H9 (cell line): ENCODE results near the gene TSPYL4. TPM values are rescaled to one million over a fixed set of nuclear protein-coding genes. Genes with fewer than 3 reads are reported as not detected.

Experiments used
- DNase-seq: peaks from one replicate; pipeline ENCODE4 v3.0.0-alpha.2; 2017
- H2AFZ ChIP-seq: one replicate; pipeline ENCODE4 v1.6.1; 2013; ENCODE audit warnings: mild to moderate bottlenecking, low read length, control low read depth, moderate library complexity
- H2AK5ac ChIP-seq: 2 replicates; pipeline ENCODE4 v1.6.1; 2013; ENCODE audit warnings: low read length, control low read depth, mixed read lengths; ENCODE audit not compliant: insufficient read length
- H2BK120ac ChIP-seq: one replicate; pipeline ENCODE4 v1.6.1; 2013; ENCODE audit warnings: low read depth, mild to moderate bottlenecking, low read length, control low read depth, inconsistent platforms; ENCODE audit not compliant: poor library complexity, severe bottlenecking
- H2BK12ac ChIP-seq: 2 replicates; pipeline ENCODE4 v1.6.1; 2013; ENCODE audit warnings: low read length, control low read depth, mixed read lengths, low read depth; ENCODE audit not compliant: insufficient read length
- H2BK15ac ChIP-seq: 2 replicates; pipeline ENCODE4 v1.6.1; 2013; ENCODE audit warnings: low read depth, low read length, control low read depth
- H2BK20ac ChIP-seq: one replicate; pipeline ENCODE4 v1.6.1; 2013; ENCODE audit warnings: low read depth, mild to moderate bottlenecking, low read length, control low read depth, inconsistent platforms; ENCODE audit not compliant: poor library complexity, severe bottlenecking
- H2BK5ac ChIP-seq: 2 replicates; pipeline ENCODE4 v1.6.1; 2013; ENCODE audit warnings: low read length, control low read depth, mixed read lengths; ENCODE audit not compliant: insufficient read length
- H3K14ac ChIP-seq: 2 replicates; pipeline ENCODE4 v1.6.1; 2013; ENCODE audit warnings: low read length, control low read depth; ENCODE audit not compliant: insufficient read depth
- H3K18ac ChIP-seq: 2 replicates; pipeline ENCODE4 v1.6.1; 2013; ENCODE audit warnings: low read depth, mild to moderate bottlenecking, mixed read lengths, low read length, control low read depth; ENCODE audit not compliant: insufficient read length
- H3K23ac ChIP-seq: 2 replicates; pipeline ENCODE4 v1.6.1; 2013; ENCODE audit warnings: low read length, control low read depth, mixed read lengths, low read depth; ENCODE audit not compliant: insufficient read length
- H3K23me2 ChIP-seq: 2 replicates; pipeline ENCODE4 v1.6.1; 2013; ENCODE audit warnings: low read depth, mild to moderate bottlenecking, mixed read lengths, low read length, control low read depth; ENCODE audit not compliant: insufficient read length, poor library complexity, severe bottlenecking
- H3K27ac ChIP-seq: 2 replicates; pipeline ENCODE4 v1.5.1; 2013; ENCODE audit warnings: low read length, control low read depth, mixed read lengths, low read depth; ENCODE audit not compliant: insufficient read length
- H3K27me3 ChIP-seq: 2 replicates; pipeline ENCODE4 v1.6.1; 2013; ENCODE audit warnings: low read length, control low read depth, inconsistent platforms; ENCODE audit not compliant: insufficient read depth
- H3K4ac ChIP-seq: 2 replicates; pipeline ENCODE4 v1.6.1; 2013; ENCODE audit warnings: low read depth, mild to moderate bottlenecking, control low read depth, inconsistent platforms, low read length, moderate library complexity
- H3K4me1 ChIP-seq: 2 replicates; pipeline ENCODE4 v1.6.1; 2013; ENCODE audit warnings: low read length, control low read depth, inconsistent platforms; ENCODE audit not compliant: insufficient read depth
- H3K4me2 ChIP-seq: 2 replicates; pipeline ENCODE4 v1.6.1; 2013; ENCODE audit warnings: low read length, control low read depth, mixed read lengths; ENCODE audit not compliant: insufficient read length, insufficient read depth
- H3K56ac ChIP-seq: 2 replicates; pipeline ENCODE4 v1.6.1; 2013; ENCODE audit warnings: low read depth, mild to moderate bottlenecking, mixed read lengths, low read length, control low read depth; ENCODE audit not compliant: insufficient read length
- H3K79me1 ChIP-seq: 2 replicates; pipeline ENCODE4 v1.6.1; 2013; ENCODE audit warnings: low read depth, mild to moderate bottlenecking, moderate library complexity, low read length, control low read depth, inconsistent platforms; ENCODE audit not compliant: insufficient read depth, poor library complexity, severe bottlenecking
- H3K79me2 ChIP-seq: 2 replicates; pipeline ENCODE4 v1.6.1; 2013; ENCODE audit warnings: low read length, control low read depth, inconsistent platforms; ENCODE audit not compliant: insufficient read depth
- H3K9ac ChIP-seq: 2 replicates; pipeline ENCODE4 v1.6.1; 2013; ENCODE audit warnings: low read length, control low read depth, mixed read lengths; ENCODE audit not compliant: insufficient read length; ENCODE audit errors: extremely low read depth
- H3K9me3 ChIP-seq: one replicate; pipeline ENCODE4 v1.6.1; 2013; ENCODE audit warnings: low read depth, low read length, inconsistent platforms; ENCODE audit not compliant: control insufficient read depth
- H3T11ph ChIP-seq: one replicate; pipeline ENCODE4 v1.6.1; 2013; ENCODE audit warnings: mild to moderate bottlenecking, low read length, control low read depth, inconsistent platforms
- H4K20me1 ChIP-seq: one replicate; pipeline ENCODE4 v1.6.1; 2013; ENCODE audit not compliant: control insufficient read depth, insufficient read length, insufficient read depth
- H4K5ac ChIP-seq: 2 replicates; pipeline ENCODE4 v1.6.1; 2013; ENCODE audit warnings: low read depth, mild to moderate bottlenecking, mixed read lengths, low read length, control low read depth; ENCODE audit not compliant: insufficient read length
- H4K8ac ChIP-seq: replicated peaks from 2 replicates; pipeline ENCODE4 v1.6.1; 2013; ENCODE audit warnings: low read length, control low read depth, mixed read lengths, low read depth; ENCODE audit not compliant: insufficient read length
- H4K91ac ChIP-seq: 2 replicates; pipeline ENCODE4 v1.6.1; 2013; ENCODE audit warnings: low read depth, mild to moderate bottlenecking, moderate library complexity, mixed read lengths, low read length, control low read depth; ENCODE audit not compliant: insufficient read length
- H3K27ac Mint-ChIP-seq, 3 experiments: 2 replicates in 2 of 3; 3 replicates in 1 of 3; pipeline ENCODE4 v1.8.0; 2020 to 2021; ENCODE audit warnings: mixed read lengths in 3 of 3, mild to moderate bottlenecking in 1 of 3, moderate library complexity in 1 of 3
- H3K27me3 Mint-ChIP-seq: 2 replicates; pipeline ENCODE4 v1.8.0; 2021; ENCODE audit warnings: low read depth, mild to moderate bottlenecking, moderate library complexity, mixed read lengths
- H3K36me3 Mint-ChIP-seq, 3 experiments: 2 replicates in 2 of 3; 3 replicates in 1 of 3; pipeline ENCODE4 v1.8.0; 2020 to 2021; ENCODE audit warnings: low read depth in 3 of 3, mixed read lengths in 3 of 3; ENCODE audit not compliant: insufficient read depth in 1 of 3
- H3K4me1 Mint-ChIP-seq, 2 experiments: 2 replicates each; pipeline ENCODE4 v1.8.0; 2020; ENCODE audit warnings: mixed read lengths in 2 of 2
- H3K4me3 Mint-ChIP-seq, 2 experiments: 2 replicates in 1 of 2; 3 replicates in 1 of 2; pipeline ENCODE4 v1.8.0; 2020 to 2021; ENCODE audit warnings: mild to moderate bottlenecking in 2 of 2, mixed read lengths in 2 of 2, moderate library complexity in 1 of 2
- H3K9me3 Mint-ChIP-seq, 2 experiments: 2 replicates in 1 of 2; 3 replicates in 1 of 2; pipeline ENCODE4 v1.8.0; 2020; ENCODE audit warnings: mild to moderate bottlenecking in 2 of 2, mixed read lengths in 2 of 2, moderate library complexity in 1 of 2
- CTCF ChIP-seq: fragments of 200-600 bp; sonication (generic); conservative IDR thresholded peaks from 3 replicates; pipeline ENCODE4 v1.8.0; 2021; ENCODE audit warnings: antibody characterized with exemption, mild to moderate bottlenecking
- WGBS: extraction: QIAGEN DNeasy Blood & Tissue Kit; methylation state at CpG from one replicate; pipeline ENCODE4 v1.1.7; 2013; ENCODE audit warnings: missing lambda C conversion rate, low lambda C conversion rate, mixed read lengths; ENCODE audit not compliant: insufficient read length; ENCODE audit errors: extremely low coverage; 5-methylcytosine and 5-hydroxymethylcytosine counted together
- total RNA-seq: library from RNA; stranded (reverse); gene quantifications from 2 replicates; pipeline ENCODE4 v1.2.1, GENCODE V29; 2021

The TSPYL4 gene
- total RNA-seq, 1 experiment from 2014 or later, result 19.0 TPM

- no peak overlapping the region for H3K14ac ChIP-seq
- H2BK15ac ChIP-seq, result no peak overlapping the region
- DNase-seq, result no peak
- no peak overlapping the region for H3K27ac ChIP-seq
- Mint-ChIP-seq H3K9me3 (no peaks in the 10 kb centered on the region), H3K27ac (peak overlapping the region in 1 of 3 experiments; percentile 54; a peak in 1 of 7 replicates), H3K4me3 (no peak overlapping the region), H3K27me3 (no peaks in the 10 kb centered on the region), H3K4me1 (no peaks in the 10 kb centered on the region), H3K36me3 (no peaks in the 10 kb centered on the region)
- H2BK120ac ChIP-seq, result no peak overlapping the region
- H2AFZ ChIP-seq, result no peak overlapping the region
- no peaks in the 10 kb centered on the region for H3K79me1 ChIP-seq
- no peak overlapping the region for H3K9ac ChIP-seq
- no peaks in the 10 kb centered on the region for H3K79me2 ChIP-seq
- H3K4ac ChIP-seq, result no peak overlapping the region
- no peak overlapping the region for H2BK5ac ChIP-seq
- H4K91ac ChIP-seq, result no peak overlapping the region
- H2BK12ac ChIP-seq, result no peak overlapping the region
- no peaks in the 10 kb centered on the region for H3K23me2 ChIP-seq
- H3K56ac ChIP-seq, result no peak overlapping the region
- no peaks in the 10 kb centered on the region for H3K4me1 ChIP-seq
- WGBS, result no CpG with 5 or more reads among the region's 4 CpGs
- no peak overlapping the region for H3T11ph ChIP-seq
- TF ChIP-seq CTCF, result no peak
- no peak overlapping the region for H2AK5ac ChIP-seq
- no peak overlapping the region for H2BK20ac ChIP-seq
- H3K23ac ChIP-seq, result no peak overlapping the region
- H3K27me3 ChIP-seq, result no peaks in the 10 kb centered on the region
- H4K5ac ChIP-seq, result no peak overlapping the region
- no peaks in the 10 kb centered on the region for H3K9me3 ChIP-seq
- no peak overlapping the region for H3K18ac ChIP-seq
- no peak overlapping the region for H3K4me2 ChIP-seq
- no peak overlapping the region for H4K8ac ChIP-seq
- H4K20me1 ChIP-seq, result no peaks in the 10 kb centered on the region
Observed at GRCh38 chr6:116208056-116208785, 45.7 kb downstream of the TSPYL4 start.
